Measurements from ENCODE around the gene SGMS1. TPM values are rescaled to one million over a fixed set of nuclear protein-coding genes. Genes with fewer than 3 reads are reported as not detected.
A peak's percentile ranks its signal among the peaks of the same experiment; 100 is the strongest.
"Not testable (repeated sequence)": the region's sequence is repeated elsewhere in the genome, so short reads cannot be mapped to it uniquely, and the experiment has no call there.

The SGMS1 gene
- total RNA-seq, 1 donor, result 30.2 TPM

DNA sequence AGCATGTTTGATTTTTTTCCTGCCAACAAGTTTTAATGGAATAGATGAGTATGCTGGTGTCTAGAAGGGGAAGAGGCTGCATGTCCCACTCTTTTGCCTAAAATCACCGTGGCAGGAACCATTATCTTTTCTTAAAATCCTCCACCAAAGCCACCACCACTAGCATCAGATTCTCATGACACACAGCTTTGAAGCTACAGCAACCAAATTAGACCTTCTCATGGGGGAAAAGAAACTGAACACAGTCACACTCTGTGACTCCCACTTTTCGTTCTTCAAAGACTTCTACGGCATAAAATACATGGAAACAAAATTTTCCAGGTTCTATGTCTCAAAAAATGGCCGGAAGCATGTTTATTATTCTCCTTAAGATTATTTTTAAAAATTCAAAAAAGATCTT is 81.8 kb downstream of the SGMS1 start:
- DNase-seq (ENCODE audit: low read depth in 2 of 3, low spot score in 2 of 3), result no peak

DNA sequence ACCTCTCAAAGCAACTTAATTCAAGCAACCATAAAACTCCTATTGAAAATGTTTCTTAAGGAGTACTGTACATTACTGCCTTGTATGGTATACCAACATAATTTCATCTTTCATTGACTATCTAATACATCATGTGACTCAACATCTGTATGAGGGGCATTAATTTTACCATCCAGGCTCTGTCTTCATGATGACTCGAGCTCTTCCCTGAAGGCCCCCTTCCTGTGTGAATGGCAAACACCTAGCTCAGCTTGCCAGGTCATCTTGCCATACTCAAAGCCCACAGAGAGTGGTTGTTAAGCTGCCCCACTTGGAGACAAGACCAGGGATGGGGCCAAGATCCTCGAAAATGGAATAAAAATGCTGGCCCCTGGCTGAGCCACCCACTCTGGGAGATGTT is 82.4 kb downstream of the SGMS1 start:
- no peak for DNase-seq (ENCODE audit: low read depth in 2 of 3, low spot score in 2 of 3)

DNA sequence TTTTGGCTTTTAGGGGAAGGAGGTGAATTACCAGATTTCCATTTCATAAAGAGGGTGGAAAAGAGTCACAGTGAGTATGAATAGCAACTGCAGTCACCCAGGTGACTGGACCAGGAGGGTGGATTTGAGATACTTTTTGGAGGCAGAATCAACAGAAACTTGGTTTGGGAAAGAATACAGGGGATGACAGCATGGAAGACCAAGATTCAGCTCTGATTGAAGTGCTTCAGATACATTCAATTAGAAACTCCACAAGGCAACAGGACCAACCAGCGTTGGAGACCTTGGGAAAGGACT is 83.0 kb downstream of the SGMS1 start:
- no peak for DNase-seq (ENCODE audit: low read depth in 2 of 3, low spot score in 2 of 3)

DNA sequence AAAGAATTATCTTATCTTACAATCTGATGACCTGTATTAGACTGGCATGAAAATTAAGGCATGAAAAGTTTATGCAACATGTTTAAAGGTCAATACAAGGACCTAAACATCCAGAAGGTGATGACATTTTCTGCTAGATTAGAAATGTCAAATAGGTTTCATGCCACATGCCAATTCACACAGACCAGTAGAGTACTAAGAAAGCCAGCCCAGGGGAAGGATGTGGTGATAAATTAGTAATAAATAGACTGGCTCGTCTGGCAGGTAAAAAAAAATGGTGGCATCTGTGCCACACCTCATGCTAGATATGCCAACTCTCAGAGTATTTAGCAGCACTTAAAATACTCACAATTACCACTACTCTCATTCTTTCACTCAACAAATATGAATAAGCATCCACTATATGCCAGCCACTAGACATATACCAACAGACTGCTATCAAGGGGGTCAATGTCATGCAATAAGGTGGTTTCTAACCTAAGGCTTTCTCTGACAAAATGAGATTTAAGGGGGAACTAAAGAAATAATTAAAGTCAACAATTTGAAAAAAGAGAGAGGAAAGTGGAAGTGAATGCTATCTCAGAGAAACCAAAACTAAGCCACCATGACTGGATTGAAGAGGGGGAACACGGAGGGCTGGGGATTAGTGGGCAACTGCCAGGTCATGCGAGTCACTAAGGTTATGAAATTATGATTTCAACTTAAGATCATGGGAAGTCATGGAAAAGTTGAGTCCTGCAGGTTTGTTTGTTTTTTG is 83.5 kb downstream of the SGMS1 start:
- DNase-seq (ENCODE audit: low read depth in 2 of 3, low spot score in 2 of 3), result peak in 1 of 3 donors; percentile 43

DNA sequence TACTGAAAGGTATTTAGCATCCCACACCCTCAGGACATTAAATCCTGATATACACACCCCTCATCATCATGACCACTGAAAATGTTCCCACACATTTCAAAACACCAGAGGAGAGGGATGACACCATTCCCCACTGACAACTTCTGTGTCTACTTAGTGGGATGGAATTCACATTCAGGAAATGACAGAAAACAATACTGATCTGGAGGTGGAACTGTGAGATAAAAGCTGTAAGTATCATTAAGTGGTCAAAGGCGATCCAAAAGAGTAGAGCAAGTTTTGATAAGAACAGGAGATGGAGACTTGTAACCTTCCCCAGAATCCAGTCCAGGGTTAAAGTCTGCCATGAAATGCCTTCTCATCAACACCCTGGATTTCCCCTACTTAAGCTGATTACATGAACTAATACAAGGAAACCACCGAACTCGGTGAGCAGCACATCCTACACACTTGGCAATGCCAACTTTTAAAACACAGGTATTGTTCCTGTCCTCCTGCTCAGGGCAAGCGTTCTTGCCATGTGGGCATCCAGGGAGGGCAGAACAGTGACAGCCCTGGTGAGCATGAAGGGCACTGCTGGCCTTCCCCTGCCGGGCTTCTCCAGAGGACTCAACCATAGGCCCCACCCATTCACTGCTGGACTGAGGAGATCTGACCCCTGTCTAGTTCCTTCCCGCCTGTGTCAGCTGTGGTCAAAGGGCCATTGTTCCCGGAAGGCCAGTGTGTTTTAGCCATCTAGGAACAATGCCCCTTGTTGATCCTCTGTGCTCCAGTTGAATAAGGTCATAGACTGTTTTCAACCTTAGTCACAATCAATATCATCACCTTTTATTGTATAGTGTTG is 85.0 kb downstream of the SGMS1 start:
- no peak for DNase-seq (ENCODE audit: low read depth in 2 of 3, low spot score in 2 of 3)

DNA sequence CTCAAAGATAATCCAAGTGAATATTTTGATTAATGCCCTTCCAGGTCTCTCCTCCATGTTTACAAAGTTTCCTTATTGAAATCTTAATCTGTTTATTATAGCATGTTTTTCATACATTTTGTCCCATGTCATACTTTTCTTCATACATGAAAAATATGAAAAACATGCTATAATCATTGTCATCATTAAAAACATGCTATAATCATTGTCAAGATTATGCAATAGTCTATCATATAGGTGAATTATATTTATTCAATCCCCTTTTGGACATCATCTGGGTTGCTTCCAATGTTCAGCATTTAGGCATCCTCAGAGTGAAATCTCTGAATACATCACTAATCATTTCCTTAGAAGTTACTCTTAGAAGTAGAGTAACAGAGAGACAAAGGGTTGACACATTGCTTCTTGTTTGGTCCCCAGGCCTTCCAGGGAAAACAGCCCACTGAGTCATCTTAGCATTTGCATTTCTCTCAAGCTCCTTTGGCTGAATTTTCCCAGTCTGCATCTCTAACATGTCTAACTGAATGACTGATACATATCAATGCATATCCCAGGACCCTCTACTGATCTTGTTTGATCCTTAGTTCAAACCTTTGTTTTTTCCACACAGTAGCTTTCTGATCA is 87.0 kb downstream of the SGMS1 start:
- DNase-seq (ENCODE audit: low read depth in 2 of 3, low spot score in 2 of 3), result no peak

DNA sequence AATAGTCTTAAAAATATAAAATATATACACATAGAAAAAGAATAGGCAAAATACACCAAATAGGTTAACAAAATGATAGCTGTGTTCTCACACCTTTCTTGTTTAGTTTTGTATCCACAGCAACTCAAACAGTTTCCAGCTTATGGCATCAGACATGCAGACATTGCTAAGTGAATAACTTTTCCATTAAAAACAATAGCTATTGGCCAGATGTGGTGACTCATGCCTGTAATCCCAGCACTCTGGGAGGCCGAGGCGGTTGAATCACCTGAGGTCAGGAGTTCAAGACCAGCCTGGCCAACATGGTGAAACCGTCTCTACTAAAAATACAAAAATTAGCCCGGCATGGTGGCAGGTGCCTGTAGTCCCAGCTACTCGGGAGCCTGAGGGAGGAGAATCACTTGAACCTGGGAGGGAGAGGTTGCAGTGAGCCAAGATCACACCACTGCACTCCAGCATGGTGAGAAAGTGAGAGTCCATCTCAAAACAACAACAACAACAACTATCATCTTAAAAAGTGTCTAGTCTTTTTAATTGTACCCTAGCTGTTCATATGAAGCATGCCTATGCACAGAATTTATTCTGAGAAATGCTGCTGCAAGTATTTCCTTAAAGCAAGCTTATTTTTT is 88.9 kb downstream of the SGMS1 start:
- not testable (repeated sequence) for DNase-seq (ENCODE audit: low read depth in 2 of 3, low spot score in 2 of 3)

DNA sequence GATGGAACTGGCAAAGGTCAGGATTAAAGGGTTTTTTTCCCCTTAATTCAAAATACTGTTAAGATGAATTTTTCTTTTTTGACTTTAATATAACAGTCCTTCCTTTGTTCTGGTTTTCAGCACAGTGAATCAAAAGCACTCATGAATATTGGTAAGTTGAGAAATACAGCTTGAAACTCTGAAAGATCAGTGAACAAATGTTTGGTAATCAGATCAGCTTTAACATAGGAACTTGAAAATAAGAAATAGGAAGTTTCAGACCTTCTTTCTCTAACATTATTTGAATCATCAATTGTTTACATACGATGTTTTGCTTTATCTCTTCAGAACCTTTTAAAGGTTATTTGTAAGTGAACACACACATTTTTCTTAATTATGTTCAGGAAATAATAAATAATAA is 90.5 kb downstream of the SGMS1 start:
- DNase-seq (ENCODE audit: low read depth in 2 of 3, low spot score in 2 of 3), result no peak

DNA sequence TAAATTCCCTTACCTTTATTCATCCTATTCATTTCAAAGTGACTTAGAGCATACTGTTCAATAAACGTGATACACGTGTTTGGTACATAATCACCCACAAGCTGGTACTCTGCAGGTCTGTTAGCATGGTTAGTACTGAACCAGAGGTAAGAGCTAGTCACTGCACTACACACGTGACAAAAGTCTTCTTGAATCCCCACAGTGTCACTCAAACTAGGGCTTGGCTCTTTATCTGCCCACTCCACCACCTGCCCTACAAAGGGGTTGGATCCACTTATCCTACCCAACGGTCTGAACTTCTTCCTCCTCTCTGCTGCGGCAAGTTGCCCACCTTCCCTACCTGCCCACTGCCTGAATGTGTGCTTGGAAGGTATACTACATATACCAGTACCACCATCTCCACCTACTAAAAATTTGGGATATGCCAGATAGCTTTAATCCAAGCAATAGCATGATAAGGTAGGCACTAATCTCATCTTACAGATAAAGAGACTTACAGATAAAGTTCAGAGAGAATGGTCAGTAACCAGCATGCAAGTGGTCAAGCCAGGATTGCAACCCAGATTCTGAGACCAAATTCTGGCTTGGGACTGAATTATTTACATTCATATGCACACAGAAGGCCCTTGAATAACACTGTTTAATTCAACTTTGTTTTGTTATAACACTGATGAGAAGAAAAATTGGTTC is 92.2 kb downstream of the SGMS1 start:
- no peak for DNase-seq (ENCODE audit: low read depth in 2 of 3, low spot score in 2 of 3)

DNA sequence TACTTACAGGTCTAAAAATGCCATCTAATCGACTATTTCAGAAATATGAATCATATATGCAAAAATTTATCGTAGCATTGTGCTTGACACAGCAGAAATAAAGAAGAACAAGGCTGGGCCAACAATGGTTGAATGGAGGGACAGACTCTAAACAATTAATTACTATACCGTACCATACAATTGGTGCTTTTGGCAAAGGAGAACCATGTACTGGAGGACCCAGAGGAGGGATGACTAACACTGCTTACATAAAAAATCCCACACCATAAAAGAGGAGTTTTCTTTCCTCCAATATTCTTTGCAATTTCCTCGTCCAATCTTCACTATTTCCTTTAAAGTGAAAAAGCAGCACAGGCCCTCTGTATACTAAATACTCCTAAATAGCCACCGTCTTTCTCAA is 94.1 kb downstream of the SGMS1 start:
- no peak for DNase-seq (ENCODE audit: low read depth in 2 of 3, low spot score in 2 of 3)

DNA sequence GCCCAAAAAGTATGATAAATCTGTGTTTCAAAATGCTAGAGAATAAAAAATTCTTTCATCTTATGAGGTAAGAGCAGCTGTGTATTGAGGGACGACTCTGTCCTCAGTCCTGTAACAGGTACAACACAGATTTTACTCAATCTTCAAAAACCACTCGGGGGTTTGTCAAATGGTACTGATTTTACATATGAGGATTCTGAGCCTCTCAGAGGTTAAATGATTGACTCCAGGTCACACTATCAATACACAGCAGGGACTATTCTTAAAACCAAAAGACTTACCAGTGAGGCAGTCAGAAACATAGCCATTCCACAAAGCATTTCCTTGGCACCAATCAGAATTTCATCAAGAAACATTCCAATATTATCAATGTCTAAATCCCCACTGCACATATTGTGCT is 95.5 kb downstream of the SGMS1 start:
- DNase-seq (ENCODE audit: low read depth in 2 of 3, low spot score in 2 of 3), result no peak

DNA sequence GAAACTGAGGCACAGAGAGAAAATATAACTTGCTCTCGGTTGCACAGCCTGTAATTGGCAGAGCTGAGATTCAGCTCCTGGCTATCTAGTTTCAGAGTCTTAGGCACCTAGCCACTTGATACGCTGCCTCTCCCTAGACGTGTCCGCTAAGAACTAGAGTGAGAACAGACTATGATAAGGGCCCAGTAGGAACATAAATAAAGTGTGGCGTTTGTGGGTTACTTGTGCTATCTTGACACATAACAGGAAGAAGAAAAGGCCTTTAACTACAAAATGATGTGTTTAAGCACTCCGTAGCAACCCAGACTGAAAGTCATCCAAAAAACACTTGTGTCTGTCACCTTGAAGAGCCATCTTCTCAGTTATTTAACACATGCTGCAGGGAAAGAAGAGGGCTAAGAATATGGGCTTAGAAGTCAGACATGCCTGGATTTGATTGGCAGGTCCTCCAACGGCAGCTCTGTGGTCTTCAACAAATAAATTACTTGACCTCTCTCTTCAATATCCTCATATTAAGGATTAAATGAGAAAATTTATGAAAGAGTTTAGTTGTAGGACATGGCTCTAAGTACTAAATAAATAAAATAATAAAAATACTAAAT is 96.2 kb downstream of the SGMS1 start:
- DNase-seq (ENCODE audit: low read depth in 2 of 3, low spot score in 2 of 3), result peak in 1 of 3 donors; percentile 46

DNA sequence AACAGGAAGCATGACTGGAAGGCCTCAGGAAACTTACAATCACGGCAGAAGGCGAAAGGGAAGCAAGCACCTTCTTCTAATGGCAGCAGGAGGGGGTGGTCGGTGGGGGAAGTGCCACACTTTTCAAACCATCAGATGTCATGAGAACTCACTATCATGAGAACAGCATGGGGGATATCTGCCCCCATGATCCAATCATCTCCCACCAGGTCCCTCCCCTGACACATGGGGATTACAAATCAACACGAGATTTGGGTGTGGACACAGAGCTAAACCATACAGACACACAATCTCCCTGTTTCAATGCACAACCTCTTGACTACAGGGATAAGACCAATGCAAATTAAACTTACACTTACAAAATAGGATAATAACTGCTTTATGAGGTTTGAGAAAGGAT is 97.6 kb downstream of the SGMS1 start:
- DNase-seq (ENCODE audit: low read depth in 2 of 3, low spot score in 2 of 3), result no peak

DNA sequence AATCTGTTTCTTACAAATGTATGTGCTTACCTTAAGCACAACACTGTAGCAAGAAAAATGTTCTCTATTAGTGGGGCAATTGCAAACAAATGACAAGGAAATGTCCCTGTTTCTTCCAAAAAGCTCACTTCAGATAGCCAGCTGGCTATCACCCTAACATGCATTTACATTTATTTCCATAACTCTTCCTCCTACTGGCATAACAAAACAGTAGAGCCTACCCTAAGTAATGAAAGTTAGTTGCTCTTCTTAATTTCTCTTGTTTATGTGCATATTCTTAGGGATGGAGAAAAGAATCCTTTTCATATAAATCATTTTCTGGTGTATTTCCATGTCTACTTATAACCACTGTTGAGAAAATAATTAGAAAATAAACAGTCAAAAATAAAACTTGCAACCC is 100.4 kb downstream of the SGMS1 start:
- no peak for DNase-seq (ENCODE audit: low read depth in 2 of 3, low spot score in 2 of 3)

DNA sequence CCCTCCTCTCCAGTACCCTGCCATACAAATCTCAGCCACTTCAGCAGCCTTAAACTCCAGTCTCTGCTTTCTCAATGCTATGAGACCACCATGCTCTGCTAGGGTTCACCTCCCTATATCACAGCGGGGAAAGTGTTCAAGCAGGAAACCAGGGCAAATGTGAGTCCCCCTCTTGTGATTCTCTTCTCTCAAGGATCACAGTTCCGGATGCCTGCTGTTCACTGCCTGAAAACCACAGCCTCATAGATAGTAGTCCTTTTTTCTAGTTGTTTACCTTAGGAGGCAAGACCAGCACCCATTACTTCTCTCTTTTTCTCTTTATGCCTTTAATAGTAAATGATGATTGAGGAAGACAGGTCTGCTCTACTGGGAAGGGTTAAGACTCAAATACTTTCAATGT is 100.8 kb downstream of the SGMS1 start:
- DNase-seq (ENCODE audit: low read depth in 2 of 3, low spot score in 2 of 3), result peak in 1 of 3 donors; percentile 12

DNA sequence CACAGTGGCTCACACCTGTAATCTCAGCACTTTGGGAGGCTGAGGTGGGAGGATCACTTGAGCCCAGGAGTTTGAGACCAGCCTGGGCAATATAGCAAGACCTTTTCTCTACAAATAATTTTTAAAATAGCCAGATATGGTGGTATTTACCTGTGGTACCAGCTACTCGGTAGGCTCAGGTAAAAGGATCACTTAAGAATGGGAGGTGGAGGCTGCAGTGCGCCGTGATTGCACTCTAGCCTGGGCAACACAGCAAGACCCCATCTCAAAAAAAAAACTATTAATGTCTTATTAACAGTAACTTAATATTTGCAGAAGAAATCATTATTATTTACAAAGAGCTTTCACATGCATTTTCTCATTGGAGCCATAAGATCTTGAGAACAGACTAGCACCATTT is 103.6 kb downstream of the SGMS1 start:
- no peak for DNase-seq (ENCODE audit: low read depth in 2 of 3, low spot score in 2 of 3)

DNA sequence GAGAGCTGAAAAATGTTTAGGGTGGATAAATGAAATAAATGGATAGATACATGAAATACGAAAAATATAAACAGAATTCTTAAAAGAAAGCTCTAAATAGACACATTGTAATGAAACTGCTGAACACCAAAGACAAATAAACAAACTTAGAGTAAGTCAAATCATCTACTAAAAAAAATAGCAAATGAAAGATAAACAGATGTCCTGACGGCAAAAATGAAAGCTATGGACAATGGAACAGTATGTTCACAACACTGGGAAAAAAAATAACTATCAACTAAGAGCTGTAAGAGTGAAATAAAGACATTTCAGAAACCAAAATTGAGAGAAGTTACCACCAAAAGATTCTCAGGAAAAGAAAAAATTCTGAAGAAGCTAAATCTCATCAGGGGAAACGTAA is 106.1 kb downstream of the SGMS1 start:
- DNase-seq (ENCODE audit: low read depth in 2 of 3, low spot score in 2 of 3), result no peak

DNA sequence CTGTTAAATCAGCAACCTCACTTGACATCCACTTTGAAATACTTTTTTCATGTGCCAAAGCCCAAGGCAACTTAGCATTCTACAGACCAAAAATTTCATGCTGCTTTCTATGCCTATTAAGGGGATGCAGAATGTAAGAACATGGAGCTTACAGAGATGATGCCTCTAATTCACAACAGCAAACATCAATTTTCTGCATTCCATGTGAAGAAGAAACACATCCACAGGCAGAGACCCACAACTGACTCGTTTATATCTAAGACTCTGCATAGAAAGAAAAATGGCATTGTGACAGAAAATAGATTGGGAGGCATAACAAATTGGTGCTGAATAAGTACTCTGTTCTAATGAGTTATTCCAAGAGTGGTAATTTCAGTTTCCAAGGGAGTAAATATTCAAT is 107.6 kb downstream of the SGMS1 start:
- DNase-seq (ENCODE audit: low read depth in 2 of 3, low spot score in 2 of 3), result no peak

DNA sequence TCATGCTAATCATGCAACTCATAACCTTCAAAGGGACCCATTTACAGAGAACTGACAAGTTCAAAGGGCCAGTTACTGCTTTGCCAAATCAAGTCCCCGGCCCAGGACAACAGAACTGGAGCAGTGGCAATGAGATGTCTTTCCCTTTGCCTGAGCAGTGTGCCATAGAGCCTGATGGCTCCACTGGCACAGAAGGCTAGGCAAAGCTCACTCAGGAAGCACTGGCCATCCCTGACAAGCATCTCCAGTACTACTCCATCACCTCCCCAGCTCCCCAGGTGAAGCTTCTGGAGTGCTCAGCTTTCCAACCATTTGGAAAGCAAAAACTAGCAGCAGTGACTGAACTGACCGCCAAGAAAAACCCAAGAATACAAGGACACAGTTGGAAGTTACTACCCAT is 108.3 kb downstream of the SGMS1 start:
- no peak for DNase-seq (ENCODE audit: low read depth in 2 of 3, low spot score in 2 of 3)

DNA sequence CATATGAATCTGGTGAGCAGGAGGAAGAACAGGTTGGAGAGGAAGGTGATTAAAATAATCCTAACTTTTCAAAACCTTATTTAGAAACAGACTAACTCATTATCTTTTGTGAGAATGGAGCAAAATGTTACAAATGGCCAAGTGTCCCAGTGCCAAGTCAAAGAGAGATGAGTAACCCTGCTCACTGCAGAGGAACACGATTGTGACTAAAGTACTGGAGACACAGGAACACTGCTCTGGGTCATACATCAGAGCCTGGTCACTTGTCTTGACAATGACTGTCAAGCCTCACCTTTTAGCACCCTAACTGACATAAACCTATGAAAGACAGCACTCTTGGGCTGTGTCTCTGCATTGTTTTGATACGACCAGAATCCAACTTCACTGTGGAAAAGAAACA is 108.8 kb downstream of the SGMS1 start:
- DNase-seq (ENCODE audit: low read depth in 2 of 3, low spot score in 2 of 3), result no peak

Measured in hematopoietic multipotent progenitor cell (in vitro differentiated cells).